22Rv1 (cell line): ENCODE measurements around the gene SLC9A4.

ENCODE experiments used
- H3K27ac ChIP-seq: fragments of 450-650 bp; 2 replicates; pipeline ENCODE4 v1.5.1; 2017
- CTCF ChIP-seq: fragments of 450-650 bp; IDR thresholded peaks from 2 replicates; pipeline ENCODE4 v1.5.1; 2017; ENCODE audit warnings: mild to moderate bottlenecking
- ZFX ChIP-seq: fragments of 450-650 bp; IDR thresholded peaks from 2 replicates; pipeline ENCODE4 v1.6.1; 2017; ENCODE audit warnings: antibody characterized with exemption, borderline replicate concordance

SLC9A4 gene

GRCh38 chr2:102453501-102453900 lies 19.5 kb upstream of the SLC9A4 start:
- no peak overlapping the region for H3K27ac ChIP-seq
- no peak for TF ChIP-seq CTCF
- TF ChIP-seq ZFX, result no peak

- H3K27ac ChIP-seq, result no peak overlapping the region
- no peak for TF ChIP-seq ZFX
Measured at GRCh38 chr2:102455061-102455670, 17.9 kb upstream of the SLC9A4 start.

- H3K27ac ChIP-seq, result no peak overlapping the region
- no peak for TF ChIP-seq CTCF
- TF ChIP-seq ZFX, result no peak
Measured at GRCh38 chr2:102460467-102460866, 12.6 kb upstream of the SLC9A4 start.

- no peak overlapping the region for H3K27ac ChIP-seq
- no peak for TF ChIP-seq CTCF
- no peak for TF ChIP-seq ZFX
Measured at GRCh38 chr2:102461188-102461587, 11.8 kb upstream of the SLC9A4 start.

- TF ChIP-seq CTCF, result no peak
- no peak for TF ChIP-seq ZFX
- no peak overlapping the region for H3K27ac ChIP-seq
Measured at GRCh38 chr2:102463160-102463559, 9.9 kb upstream of the SLC9A4 start.

- no peak overlapping the region for H3K27ac ChIP-seq
- TF ChIP-seq ZFX (no peak), CTCF (no peak)
Measured at GRCh38 chr2:102470168-102470567, 2.9 kb upstream of the SLC9A4 start.

- no peak overlapping the region for H3K27ac ChIP-seq
- TF ChIP-seq CTCF, result no peak
- no peak for TF ChIP-seq ZFX
Measured at GRCh38 chr2:102473631-102474030, 605 bp downstream of the SLC9A4 start.

GRCh38 chr2:102474785-102475184 lies 1.8 kb downstream of the SLC9A4 start:
- TF ChIP-seq ZFX (no peak), CTCF (no peak)
- no peak overlapping the region for H3K27ac ChIP-seq
